NCI-H146 (cell line): ENCODE data around the gene CAPSL.
"Not testable (repeated sequence)": the region's sequence is repeated elsewhere in the genome, so short reads cannot be mapped to it uniquely, and the experiment has no call there.

ENCODE experiments used
- DNase-seq: peaks from one replicate; lab custom pipeline; 2025; lab: John Stamatoyannopoulos, UW

CAPSL gene

GRCh38 chr5:35904443-35905132 lies 33.8 kb downstream of the CAPSL start:
- DNase-seq = no peak

GRCh38 chr5:35903631-35904203 lies 34.7 kb downstream of the CAPSL start:
- no peak for DNase-seq

GRCh38 chr5:35902046-35902672 lies 36.3 kb downstream of the CAPSL start:
- no peak for DNase-seq

- DNase-seq = no peak
Observed at GRCh38 chr5:35900972-35901695, 37.3 kb downstream of the CAPSL start.

- DNase-seq = no peak
Observed at GRCh38 chr5:35899800-35900199, 38.6 kb downstream of the CAPSL start.

- no peak for DNase-seq
Observed at GRCh38 chr5:35898952-35899660, 39.3 kb downstream of the CAPSL start.

- no peak for DNase-seq
Observed at GRCh38 chr5:35894131-35894530, 44.3 kb downstream of the CAPSL start.

GRCh38 chr5:35892799-35893198 lies 45.6 kb downstream of the CAPSL start:
- DNase-seq = not testable (repeated sequence)

- no peak for DNase-seq
Observed at GRCh38 chr5:35890021-35891020, 48.1 kb downstream of the CAPSL start.

GRCh38 chr5:35887321-35888100 lies 50.9 kb downstream of the CAPSL start:
- no peak for DNase-seq

- DNase-seq = no peak
Observed at GRCh38 chr5:35886381-35886780, 52.0 kb downstream of the CAPSL start.

- no peak for DNase-seq
Observed at GRCh38 chr5:35884773-35885172, 53.6 kb downstream of the CAPSL start.

GRCh38 chr5:35884191-35884769 lies 54.1 kb downstream of the CAPSL start:
- no peak for DNase-seq

GRCh38 chr5:35881758-35882157 lies 56.7 kb downstream of the CAPSL start:
- DNase-seq = no peak

- DNase-seq = no peak
Observed at GRCh38 chr5:35880156-35880555, 58.3 kb downstream of the CAPSL start.

GRCh38 chr5:35879649-35880048 lies 58.8 kb downstream of the CAPSL start:
- DNase-seq = no peak

- DNase-seq = no peak
Observed at GRCh38 chr5:35879096-35879495, 59.3 kb downstream of the CAPSL start.

GRCh38 chr5:35878079-35878478 lies 60.3 kb downstream of the CAPSL start:
- DNase-seq = no peak

- DNase-seq = no peak
Observed at GRCh38 chr5:35877655-35878054, 60.8 kb downstream of the CAPSL start.

- no peak for DNase-seq
Observed at GRCh38 chr5:35876922-35877321, 61.5 kb downstream of the CAPSL start.
